Sigmoid colon (tissue), 7 donors: ENCODE data around the gene DMRTC2. TPM values are rescaled to one million over a fixed set of nuclear protein-coding genes. Genes with fewer than 3 reads are reported as not detected.

Source experiments
- DNase-seq: peaks from one replicate; pipeline ENCODE4 v3.0.0-alpha.2; 2019
- H3K27ac ChIP-seq, 4 donors: fragments of 200-600 bp; sonication (generic); one replicate each; pipeline ENCODE4 v1.5.1; 2016 to 2019; ENCODE audit warnings: mild to moderate bottlenecking in 1 of 4
- H3K27me3 ChIP-seq, 3 donors: fragments of 200-600 bp; sonication (generic); one replicate each; pipeline ENCODE4 v1.5.1; 2019; ENCODE audit warnings: mild to moderate bottlenecking in 1 of 3
- H3K36me3 ChIP-seq, 4 donors: fragments of 200-600 bp; sonication (generic); one replicate each; pipeline ENCODE4 v1.5.1; 2016 to 2019
- H3K4me1 ChIP-seq, 4 donors: fragments of 200-600 bp; sonication (generic); one replicate each; pipeline ENCODE4 v1.5.1; 2017 to 2019
- H3K4me3 ChIP-seq, 4 donors: fragments of 200-600 bp; sonication (generic); one replicate each; pipeline ENCODE4 v1.5.1; 2017 to 2019; ENCODE audit warnings: mild to moderate bottlenecking in 2 of 4, moderate library complexity in 1 of 4
- H3K9me3 ChIP-seq, 4 donors: fragments of 200-600 bp in 3 of 4; sonication (generic) in 3 of 4; one replicate each; pipeline versions ENCODE4 v1.5.1 to v1.6.1; 2013 to 2019
- EP300 ChIP-seq, 4 donors: sonication (generic); formaldehyde crosslinking; IDR thresholded peaks; one replicate each; pipeline ENCODE4 v1.6.1; 2017; ENCODE audit warnings: antibody characterized with exemption in 4 of 4
- POLR2A ChIP-seq, 2 donors: fragments of 450-650 bp; IDR thresholded peaks; one replicate each; pipeline ENCODE4 v1.6.1; 2016; ENCODE audit warnings: antibody characterized with exemption in 2 of 2, mild to moderate bottlenecking in 2 of 2, moderate library complexity in 2 of 2
- POLR2AphosphoS5 ChIP-seq, 4 donors: sonication (generic); formaldehyde crosslinking; IDR thresholded peaks; one replicate each; pipeline ENCODE4 v1.6.1; 2017; ENCODE audit warnings: antibody characterized with exemption in 4 of 4
- WGBS, 2 donors: extraction: QIAGEN DNeasy Blood & Tissue Kit; methylation state at CpG; one replicate each; pipeline ENCODE4 v1.1.7; 2013; 5-methylcytosine and 5-hydroxymethylcytosine counted together
- intact Hi-C: fragments of 100-400 bp; cut with DNase I; formaldehyde crosslinking; loops from one replicate; pipeline ENCODE4 v1.15.1; 2023
- polyA plus RNA-seq, 3 donors: library from polyadenylated mRNA; stranded (reverse); fragments of 200-250 nt; gene quantifications; one replicate each; pipeline ENCODE4 v1.2.3, GENCODE V29; 2013
- total RNA-seq, 4 donors: library from RNA; depleted of rRNA; stranded (reverse); fragments of >200 nt; gene quantifications; one replicate each; pipeline ENCODE4 v1.1.0, GENCODE V29; 2016
- TF ChIP-seq, protein P1 (sequence below), 4 experiments: fragments of 450-650 bp in 3 of 4; fragments of 200-600 bp in 1 of 4; IDR thresholded peaks; one replicate each; pipeline ENCODE4 v1.5.1; 2016 to 2019; ENCODE audit warnings: antibody characterized with exemption in 4 of 4, mild to moderate bottlenecking in 3 of 4, moderate library complexity in 2 of 4
- donor health status: healthy with polysubstance abuse.
- donor health status: Bipolar disorder and iron deficiency.
- donor health status: healthy.

The DMRTC2 gene
- total and polyA plus RNA-seq, 7 donors: not detected

GRCh38 chr19:41879080-41879479 lies 34.2 kb downstream of the DMRTC2 start:
- intact Hi-C loops: no loop called here
- 89 to 91% methylated on average over 21 of the region's 21 CpGs for WGBS, 2 donors

GRCh38 chr19:41879670-41880328 lies 35.0 kb downstream of the DMRTC2 start:
- 74 to 86% methylated on average over 7 of the region's 7 CpGs for WGBS, 2 donors
- Histone ChIP-seq H3K4me3 (no peak overlapping the region), H3K27me3 (no peaks in the 10 kb centered on the region), H3K36me3 (no peaks in the 10 kb centered on the region), H3K9me3 (no peaks in the 10 kb centered on the region), H3K27ac (no peak overlapping the region), H3K4me1 (peaks cover 0 to 16% (median 8%) of the 10 kb centered on the region in 4 donors)
- no peak for DNase-seq
- intact Hi-C loops: no loop called here
- no peak for TF ChIP-seq POLR2AphosphoS5 (IDR thresholded peaks at IDR 0.05)
- TF ChIP-seq POLR2A (IDR thresholded peaks at IDR 0.05): no peak
- TF ChIP-seq, protein P1, sequence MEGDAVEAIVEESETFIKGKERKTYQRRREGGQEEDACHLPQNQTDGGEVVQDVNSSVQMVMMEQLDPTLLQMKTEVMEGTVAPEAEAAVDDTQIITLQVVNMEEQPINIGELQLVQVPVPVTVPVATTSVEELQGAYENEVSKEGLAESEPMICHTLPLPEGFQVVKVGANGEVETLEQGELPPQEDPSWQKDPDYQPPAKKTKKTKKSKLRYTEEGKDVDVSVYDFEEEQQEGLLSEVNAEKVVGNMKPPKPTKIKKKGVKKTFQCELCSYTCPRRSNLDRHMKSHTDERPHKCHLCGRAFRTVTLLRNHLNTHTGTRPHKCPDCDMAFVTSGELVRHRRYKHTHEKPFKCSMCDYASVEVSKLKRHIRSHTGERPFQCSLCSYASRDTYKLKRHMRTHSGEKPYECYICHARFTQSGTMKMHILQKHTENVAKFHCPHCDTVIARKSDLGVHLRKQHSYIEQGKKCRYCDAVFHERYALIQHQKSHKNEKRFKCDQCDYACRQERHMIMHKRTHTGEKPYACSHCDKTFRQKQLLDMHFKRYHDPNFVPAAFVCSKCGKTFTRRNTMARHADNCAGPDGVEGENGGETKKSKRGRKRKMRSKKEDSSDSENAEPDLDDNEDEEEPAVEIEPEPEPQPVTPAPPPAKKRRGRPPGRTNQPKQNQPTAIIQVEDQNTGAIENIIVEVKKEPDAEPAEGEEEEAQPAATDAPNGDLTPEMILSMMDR (IDR thresholded peaks at IDR 0.05): no peak
- TF ChIP-seq EP300 (IDR thresholded peaks at IDR 0.05): no peak

More at GRCh38 chr19:41879080-41879479, 34.2 kb downstream of the DMRTC2 start:
- TF ChIP-seq, protein P1 (IDR thresholded peaks at IDR 0.05): no peak
- TF ChIP-seq EP300 (IDR thresholded peaks at IDR 0.05): no peak
- Histone ChIP-seq H3K27me3 (no peaks in the 10 kb centered on the region), H3K27ac (no peak overlapping the region), H3K36me3 (no peaks in the 10 kb centered on the region), H3K4me1 (peaks cover 0 to 12% (median 3%) of the 10 kb centered on the region in 4 donors), H3K4me3 (no peak overlapping the region), H3K9me3 (no peaks in the 10 kb centered on the region)
- DNase-seq: no peak

DNA sequence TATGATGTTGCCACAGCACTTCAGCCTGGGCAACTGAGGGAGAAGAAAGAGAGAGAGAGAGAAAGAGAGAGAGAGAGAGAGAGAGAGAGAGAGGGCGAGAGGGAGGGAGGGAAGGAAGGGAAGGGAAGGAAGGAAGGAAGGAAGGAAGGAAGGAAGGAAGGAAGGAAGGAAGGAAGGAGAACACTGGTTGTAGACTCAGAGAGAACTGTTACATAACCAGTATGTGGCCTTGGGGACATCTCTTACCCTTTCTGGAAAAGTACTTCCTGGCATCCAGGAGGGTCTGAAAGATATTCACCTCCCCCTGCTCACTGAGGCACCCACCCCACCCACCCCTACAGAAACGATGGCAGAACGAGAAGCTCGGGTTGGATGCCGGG lies 35.5 kb downstream of the DMRTC2 start:
- no peak for DNase-seq
- no peaks in the 10 kb centered on the region for H3K9me3 ChIP-seq
- no peaks in the 10 kb centered on the region for H3K36me3 ChIP-seq
- H3K4me3 ChIP-seq: no peak overlapping the region
- H3K27ac ChIP-seq: no peak overlapping the region
- no peak for TF ChIP-seq EP300 (IDR thresholded peaks at IDR 0.05)
- no peak for TF ChIP-seq POLR2AphosphoS5 (IDR thresholded peaks at IDR 0.05)
- no peak for TF ChIP-seq POLR2A (IDR thresholded peaks at IDR 0.05)
- TF ChIP-seq, protein P1 (IDR thresholded peaks at IDR 0.05): no peak
- H3K4me1 ChIP-seq: peaks cover 0 to 22% (median 13%) of the 10 kb centered on the region in 4 donors
- intact Hi-C loops: no loop called here
- 80 to 84% methylated on average over 5 of the region's 5 CpGs for WGBS, 2 donors
- H3K27me3 ChIP-seq: no peaks in the 10 kb centered on the region

DNA sequence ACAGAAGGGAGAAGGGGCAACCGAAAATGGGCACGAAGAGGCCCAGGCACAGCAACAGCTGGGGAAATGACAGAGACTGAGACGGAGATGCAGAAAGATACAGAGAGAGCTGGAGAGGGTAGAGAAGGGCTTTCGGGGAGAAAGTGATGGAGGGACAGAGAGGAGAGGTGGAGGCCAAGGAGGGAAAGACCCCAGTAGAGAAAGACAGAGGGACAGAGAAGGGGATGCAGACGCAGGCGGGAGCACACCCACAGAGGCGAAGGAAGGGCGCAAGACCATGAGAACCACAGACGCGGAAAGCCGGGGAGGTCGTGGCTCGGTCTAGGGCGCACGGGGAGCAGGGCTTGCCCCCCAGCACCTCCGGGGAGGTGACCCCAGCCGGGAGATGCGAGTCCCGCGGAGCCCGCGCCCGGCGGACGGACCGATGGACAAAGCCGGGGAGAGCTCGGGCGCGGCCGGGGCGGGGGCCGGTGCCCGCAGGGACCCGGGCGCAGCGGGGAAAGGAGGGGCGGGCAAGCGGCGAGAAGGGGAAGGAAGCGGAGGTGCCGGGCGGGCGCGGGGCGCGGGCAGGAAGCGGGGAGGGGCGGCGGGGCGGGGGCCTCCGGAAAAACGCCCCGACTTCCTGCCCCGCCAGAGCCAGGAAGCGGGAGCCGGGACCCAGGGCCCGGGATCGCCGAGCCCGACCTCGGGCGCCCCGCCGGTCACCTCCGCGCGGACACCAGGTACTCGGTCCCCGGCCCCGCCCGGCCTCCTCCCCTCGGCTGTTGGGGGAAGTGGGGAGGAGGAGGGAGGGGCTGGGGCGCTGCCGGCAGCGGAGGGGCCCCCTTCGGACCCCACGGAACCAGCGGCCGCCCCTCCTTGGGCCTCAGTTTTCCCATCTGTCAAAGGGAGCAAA lies 38.0 kb downstream of the DMRTC2 start, which contains the start of gene ARHGEF1:
Gene ARHGEF1 (plus strand): TSS at position 617 of the 895 bp plus-strand sequence. CDS start 4,899 bp downstream, outside the sequence.
- peak within 1 kb of the TSS; percentile 81 to 97 (median 90) for H3K4me3 ChIP-seq
- 1 to 2% methylated on average over 80 of the region's 80 CpGs for WGBS, 2 donors
- peak within 1 kb of the TSS; percentile 72 to 86 (median 84) for H3K27ac ChIP-seq
- no peaks in the 10 kb centered on the region for H3K9me3 ChIP-seq
- no peaks in the 10 kb centered on the region for H3K36me3 ChIP-seq
- intact Hi-C loops: loop anchor here (1.0 kb wide), 1 partner anchor 23 kb away; the partner anchor contains the start of gene RPS19
- H3K4me1 ChIP-seq: peaks cover 0 to 38% (median 17%) of the 10 kb centered on the region in 4 donors
- TF ChIP-seq POLR2A (IDR thresholded peaks at IDR 0.05): no peak
- peak in 2 of 4 donors; percentile 57 to 65 for TF ChIP-seq POLR2AphosphoS5 (IDR thresholded peaks at IDR 0.05)
- TF ChIP-seq, protein P1 (IDR thresholded peaks at IDR 0.05): no peak
- no peak for TF ChIP-seq EP300 (IDR thresholded peaks at IDR 0.05)
- no peaks in the 10 kb centered on the region for H3K27me3 ChIP-seq
- DNase-seq: peak; percentile 76
